ENCODE results near the gene SDC3.
"Not testable (repeated sequence)": the region's sequence is repeated elsewhere in the genome, so short reads cannot be mapped to it uniquely, and the experiment has no call there.

Gene SDC3, protein sequence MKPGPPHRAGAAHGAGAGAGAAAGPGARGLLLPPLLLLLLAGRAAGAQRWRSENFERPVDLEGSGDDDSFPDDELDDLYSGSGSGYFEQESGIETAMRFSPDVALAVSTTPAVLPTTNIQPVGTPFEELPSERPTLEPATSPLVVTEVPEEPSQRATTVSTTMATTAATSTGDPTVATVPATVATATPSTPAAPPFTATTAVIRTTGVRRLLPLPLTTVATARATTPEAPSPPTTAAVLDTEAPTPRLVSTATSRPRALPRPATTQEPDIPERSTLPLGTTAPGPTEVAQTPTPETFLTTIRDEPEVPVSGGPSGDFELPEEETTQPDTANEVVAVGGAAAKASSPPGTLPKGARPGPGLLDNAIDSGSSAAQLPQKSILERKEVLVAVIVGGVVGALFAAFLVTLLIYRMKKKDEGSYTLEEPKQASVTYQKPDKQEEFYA

GRCh38 chr1:30908696-30909364 is at the start of gene SDC3:
SDC3 (minus strand) TSS chr1:30908758; CDS start chr1:30908586, 172 bp downstream.
- in situ Hi-C loops (cut with MboI; ENCODE audit: low sequenced_read_pairs), result loop anchor here (25.0 kb wide), 1 partner anchor 122 kb away; no protein-coding TSS in a partner anchor

DNA sequence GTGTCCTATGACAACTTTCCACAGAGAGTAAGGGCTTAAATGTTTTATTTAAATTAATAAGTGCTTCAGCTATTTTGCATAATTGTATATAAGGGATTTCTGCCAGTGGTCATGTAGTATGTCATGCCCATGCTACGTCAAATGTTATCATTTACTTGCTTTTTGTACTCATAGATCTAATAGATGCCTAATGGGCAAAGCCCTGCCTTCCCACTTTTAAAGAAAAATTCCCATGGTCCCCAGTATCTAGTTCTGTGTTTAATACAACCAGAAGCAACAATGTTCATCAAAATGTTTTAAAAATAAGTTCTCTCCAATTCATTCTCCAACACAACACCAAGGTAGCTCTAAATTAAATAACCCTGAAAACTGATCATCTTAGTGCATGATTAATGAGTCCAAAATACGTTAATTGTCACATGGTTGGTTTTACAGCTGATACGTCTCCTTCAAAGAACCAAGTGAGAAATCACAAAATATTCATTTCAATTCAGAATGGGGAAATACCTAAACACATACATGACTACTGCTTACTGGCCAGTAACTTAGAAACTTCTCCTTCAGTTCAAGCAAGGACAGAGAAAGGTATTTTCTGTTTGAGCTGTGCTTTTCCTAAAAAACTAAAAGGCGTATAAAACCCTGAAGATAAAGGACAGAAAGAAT is 49.1 kb upstream of the SDC3 start:
- in situ Hi-C loops (cut with MboI; ENCODE audit: low sequenced_read_pairs), result no loop called here

DNA sequence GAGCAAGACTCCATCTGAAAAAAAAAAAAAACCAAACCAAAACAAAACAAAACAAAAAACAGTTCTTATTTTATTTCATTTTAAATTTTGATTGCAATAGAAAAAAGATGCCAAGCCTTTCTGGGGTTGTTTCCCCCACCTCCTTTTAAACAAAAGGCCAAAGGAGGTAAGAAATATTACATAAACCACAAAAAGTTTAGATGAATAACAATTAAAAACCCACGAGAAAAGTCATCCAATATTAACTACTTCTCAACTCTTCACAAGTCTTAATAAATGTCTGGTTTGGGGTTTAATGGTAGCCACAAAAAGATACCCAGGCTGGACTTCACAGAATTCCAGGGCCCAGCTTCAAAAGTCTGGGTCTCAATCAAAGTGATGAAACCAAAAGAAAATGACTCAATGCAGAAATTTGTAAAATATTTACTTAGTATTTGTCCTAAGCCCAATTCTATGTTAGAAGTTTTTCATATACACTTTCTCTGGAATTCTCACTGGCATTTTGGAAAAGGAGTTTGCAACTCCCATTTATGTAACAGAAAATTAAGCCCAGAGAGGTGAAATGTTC is 47.0 kb upstream of the SDC3 start:
- in situ Hi-C loops (cut with MboI; ENCODE audit: low sequenced_read_pairs), result no loop called here

DNA sequence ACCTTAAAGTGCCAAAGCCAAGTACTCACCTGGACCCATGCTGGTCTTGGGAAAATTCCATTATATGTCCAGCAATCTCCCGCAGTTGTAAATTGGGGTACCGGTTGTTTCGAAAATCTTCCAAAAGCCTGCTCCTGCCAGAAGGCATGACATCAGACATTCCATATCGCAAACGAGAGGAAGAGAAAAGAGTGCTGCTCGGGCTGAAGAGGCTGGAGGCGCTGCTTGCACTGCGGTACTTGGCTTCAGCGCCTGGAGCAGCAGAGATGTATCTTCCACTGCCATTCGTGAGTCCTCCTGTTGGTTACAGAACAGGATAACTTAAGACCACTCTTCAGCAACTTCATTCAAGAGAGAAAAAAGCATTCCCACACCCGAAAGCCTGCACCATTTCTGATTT is 45.1 kb upstream of the SDC3 start:
- in situ Hi-C loops (cut with MboI; ENCODE audit: low sequenced_read_pairs), result no loop called here

DNA sequence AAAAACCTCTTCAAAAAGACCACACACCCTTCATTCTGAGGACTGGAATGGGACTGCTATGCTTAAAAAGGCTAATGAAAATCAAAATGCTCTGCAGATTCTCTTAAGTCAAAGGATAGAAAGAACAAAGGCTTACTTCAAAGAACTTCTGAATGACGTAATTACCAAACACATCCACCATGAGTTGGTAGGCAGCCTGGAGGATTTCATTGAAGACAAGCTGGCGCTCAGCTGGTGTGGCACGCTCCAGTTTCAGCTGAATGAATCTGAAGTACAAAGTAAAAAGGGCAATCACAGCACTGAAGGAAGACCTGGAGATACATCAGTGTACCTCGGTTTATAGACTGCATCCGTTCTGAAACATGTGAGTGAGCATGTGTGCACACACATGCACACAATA is 43.5 kb upstream of the SDC3 start:
- in situ Hi-C loops (cut with MboI; ENCODE audit: low sequenced_read_pairs), result no loop called here

- in situ Hi-C loops (cut with MboI; ENCODE audit: low sequenced_read_pairs), result no loop called here
Measured at GRCh38 chr1:30950700-30951099, 42.1 kb upstream of the SDC3 start.

- in situ Hi-C loops (cut with MboI; ENCODE audit: low sequenced_read_pairs), result no loop called here
Measured at GRCh38 chr1:30950053-30950452, 41.5 kb upstream of the SDC3 start.

DNA sequence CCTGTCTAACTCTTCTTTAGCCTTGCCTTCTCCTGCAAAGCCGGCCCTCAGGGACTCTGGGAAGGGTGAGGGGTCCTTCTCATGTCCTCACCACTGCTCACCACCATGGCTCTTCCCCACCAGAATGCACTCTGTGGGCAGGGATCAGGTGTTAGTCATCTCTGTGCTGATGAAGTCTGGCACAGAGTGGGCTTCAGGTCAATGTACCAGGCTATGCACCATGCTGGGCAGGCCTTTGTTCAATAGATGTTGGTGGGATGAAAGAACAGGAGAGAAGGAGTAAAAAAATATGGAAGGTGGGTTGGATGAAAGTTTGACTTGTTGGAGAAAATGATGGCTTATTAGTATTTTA is 40.9 kb upstream of the SDC3 start:
- in situ Hi-C loops (cut with MboI; ENCODE audit: low sequenced_read_pairs), result not testable (repeated sequence)

DNA sequence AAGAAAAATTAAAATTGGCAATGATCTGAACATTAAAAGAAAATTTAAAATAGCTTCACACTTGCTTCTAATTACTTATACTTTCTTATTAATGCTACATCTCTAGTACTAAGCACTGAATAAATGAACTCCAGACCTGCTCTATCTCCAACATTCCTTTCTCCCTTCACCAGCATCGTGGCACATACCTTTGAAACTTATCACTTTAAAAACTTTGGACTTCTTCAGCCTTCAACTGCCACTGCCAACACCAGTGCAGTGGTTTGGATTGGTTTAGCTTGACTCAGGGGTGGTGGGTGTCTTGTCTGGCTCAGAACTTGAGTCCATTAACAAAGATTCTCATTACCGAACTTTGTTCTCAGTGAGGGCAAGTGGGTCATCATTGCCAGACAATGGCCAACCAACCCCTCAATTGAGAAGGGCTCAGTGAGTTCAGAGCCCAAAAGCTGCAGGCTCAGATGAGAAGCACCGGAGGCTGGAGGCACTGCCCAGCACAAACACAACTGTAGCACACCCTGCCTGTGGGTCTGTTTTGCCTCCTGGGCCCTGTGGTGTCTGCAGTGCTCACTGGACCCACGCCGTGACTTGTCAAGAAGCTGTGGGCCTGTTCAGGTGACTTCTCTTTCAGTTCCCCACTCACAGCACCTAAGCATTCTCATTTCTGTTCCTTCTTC is 40.4 kb upstream of the SDC3 start:
- in situ Hi-C loops (cut with MboI; ENCODE audit: low sequenced_read_pairs), result not testable (repeated sequence)

- in situ Hi-C loops (cut with MboI; ENCODE audit: low sequenced_read_pairs), result no loop called here
Measured at GRCh38 chr1:30948278-30948677, 39.7 kb upstream of the SDC3 start.

- in situ Hi-C loops (cut with MboI; ENCODE audit: low sequenced_read_pairs), result no loop called here
Measured at GRCh38 chr1:30947212-30947611, 38.7 kb upstream of the SDC3 start.

DNA sequence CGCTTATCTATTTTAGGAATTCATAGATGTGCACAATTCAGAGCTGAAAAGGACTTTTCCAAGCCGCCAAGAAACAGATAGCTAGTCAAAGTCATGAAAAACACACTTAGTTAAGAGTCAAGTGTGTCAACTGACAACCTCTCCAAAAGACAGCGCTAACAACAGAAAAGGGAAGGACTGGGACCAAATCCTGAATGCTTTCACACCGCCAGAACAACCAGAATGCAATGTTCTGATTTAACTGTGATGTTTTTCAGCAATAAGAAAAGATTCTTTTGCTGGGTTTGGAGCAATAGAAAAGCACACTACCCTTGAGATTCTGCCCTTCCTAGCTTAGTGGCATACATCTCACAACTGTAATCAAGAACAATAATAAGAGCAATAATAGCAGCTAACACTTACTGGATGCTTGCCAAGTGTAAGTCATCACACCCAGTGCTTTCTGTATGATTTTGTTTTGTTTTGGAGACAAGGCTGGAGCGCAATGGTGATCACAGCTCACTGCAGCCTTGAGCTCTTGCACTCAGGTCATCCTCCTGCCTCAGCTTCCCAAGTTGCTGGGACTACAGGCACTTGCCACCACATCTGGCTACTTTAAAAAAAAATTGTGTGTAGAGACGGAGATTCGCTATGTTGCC is 33.9 kb upstream of the SDC3 start:
- in situ Hi-C loops (cut with MboI; ENCODE audit: low sequenced_read_pairs), result no loop called here

DNA sequence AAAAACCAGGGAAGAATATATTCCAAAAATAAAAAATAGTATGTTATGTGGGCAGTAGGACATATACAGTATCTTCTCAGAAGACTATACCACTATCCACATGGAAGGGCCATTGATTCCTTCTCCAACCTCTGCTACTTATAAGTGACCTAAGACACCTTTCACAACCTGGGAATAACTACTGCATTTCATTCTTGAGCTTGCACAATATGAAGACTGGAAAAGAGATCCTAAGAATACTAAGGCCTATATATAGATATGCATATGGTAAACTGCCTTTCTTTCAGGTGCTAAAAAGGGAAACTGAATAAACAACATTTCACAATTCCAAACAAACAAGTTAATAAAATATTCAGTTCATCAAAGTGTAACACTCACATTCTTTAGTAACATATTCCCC is 32.0 kb upstream of the SDC3 start:
- in situ Hi-C loops (cut with MboI; ENCODE audit: low sequenced_read_pairs), result no loop called here

GRCh38 chr1:30936541-30937171 is 28.1 kb upstream of the SDC3 start:
- in situ Hi-C loops (cut with MboI; ENCODE audit: low sequenced_read_pairs), result no loop called here

GRCh38 chr1:30935758-30936157 is 27.2 kb upstream of the SDC3 start:
- in situ Hi-C loops (cut with MboI; ENCODE audit: low sequenced_read_pairs), result not testable (repeated sequence)

DNA sequence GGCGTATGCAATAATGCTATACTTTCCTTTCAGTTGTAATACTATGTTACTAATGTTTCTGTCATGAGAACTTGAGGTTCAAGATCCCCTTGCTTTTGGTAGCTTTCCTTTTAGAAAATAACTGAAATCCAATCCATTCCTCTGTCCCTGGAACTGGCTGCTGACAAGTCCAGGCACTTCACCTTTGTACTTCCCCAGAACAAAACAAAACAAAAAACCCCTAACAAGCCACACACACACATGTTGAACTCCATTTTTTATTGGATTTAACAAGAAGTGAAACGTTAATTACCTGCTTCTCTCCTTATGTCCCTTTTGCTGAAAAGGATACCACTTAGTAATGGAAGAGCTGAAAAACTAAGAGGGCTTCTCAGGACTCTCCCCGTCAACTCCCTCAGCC is 26.1 kb upstream of the SDC3 start:
- in situ Hi-C loops (cut with MboI; ENCODE audit: low sequenced_read_pairs), result no loop called here

- in situ Hi-C loops (cut with MboI; ENCODE audit: low sequenced_read_pairs), result no loop called here
Measured at GRCh38 chr1:30933874-30934252, 25.3 kb upstream of the SDC3 start.

GRCh38 chr1:30930631-30931173 is 22.1 kb upstream of the SDC3 start:
- in situ Hi-C loops (cut with MboI; ENCODE audit: low sequenced_read_pairs), result no loop called here

DNA sequence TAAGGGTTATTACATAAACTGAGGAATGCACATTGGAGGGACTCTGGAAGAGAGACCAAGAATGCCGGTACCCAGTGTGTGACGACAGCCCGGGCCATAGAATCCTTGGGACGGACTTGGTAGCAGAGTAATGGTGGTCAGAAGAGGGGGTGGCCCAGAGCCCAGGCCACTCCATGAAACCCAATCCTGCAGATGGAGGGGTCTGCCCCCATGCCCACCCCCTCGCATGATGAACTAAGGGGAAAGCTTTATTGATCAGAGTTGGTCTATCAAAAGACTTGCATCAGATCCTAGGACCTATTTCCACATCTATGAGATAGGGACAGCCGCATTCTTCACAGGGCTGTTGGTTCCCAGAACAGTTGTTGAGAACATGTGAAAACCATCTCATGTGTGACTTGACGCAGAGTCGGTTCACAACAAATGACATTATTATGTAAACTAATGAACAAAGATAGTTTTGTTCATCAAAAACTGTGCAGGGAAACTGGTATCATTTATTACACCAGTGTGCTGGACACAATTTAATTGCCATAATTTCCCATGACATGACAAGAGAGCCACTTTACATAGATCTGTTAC is 21.5 kb upstream of the SDC3 start:
- in situ Hi-C loops (cut with MboI; ENCODE audit: low sequenced_read_pairs), result no loop called here
